HCT116 (cell line): ENCODE results near the gene EARS2.

Experiments
- CTCF ChIP-seq, 3 experiments: fragments of 200-600 bp in 1 of 3; sonication (generic) in 1 of 3; IDR thresholded peaks in 2 of 3; conservative IDR thresholded peaks in 1 of 3; 2 replicates each; pipeline ENCODE4 v1.5.1; 2012 to 2017; ENCODE audit warnings: low read depth in 2 of 3, low read length in 2 of 3, antibody characterized with exemption in 1 of 3, borderline replicate concordance in 1 of 3, control low read depth in 1 of 3, mild to moderate bottlenecking in 1 of 3, mixed read lengths in 1 of 3, mixed run types in 1 of 3, moderate library complexity in 1 of 3; ENCODE audit not compliant: insufficient read depth in 1 of 3
- JUND ChIP-seq: IDR thresholded peaks from 2 replicates; pipeline ENCODE4 v1.6.1; 2012
- POLR2A ChIP-seq: IDR thresholded peaks from 2 replicates; pipeline ENCODE4 v1.7.0; 2011; ENCODE audit warnings: borderline replicate concordance; ENCODE audit not compliant: insufficient read depth, insufficient read length; ENCODE audit errors: extremely low read depth
- REST ChIP-seq: IDR thresholded peaks from 2 replicates; pipeline ENCODE4 v1.6.1; 2012; ENCODE audit warnings: low read depth
- ZBTB33 ChIP-seq: IDR thresholded peaks from 2 replicates; pipeline ENCODE4 v1.6.1; 2011; ENCODE audit warnings: mild to moderate bottlenecking, low read length, moderate library complexity; ENCODE audit not compliant: insufficient replicate concordance; ENCODE audit errors: extremely low read depth

GRCh38 chr16:23486480-23486879 is 70.7 kb downstream of the EARS2 start:
- TF ChIP-seq CTCF (IDR thresholded peaks at IDR 0.05 in 2 of 3, conservative IDR thresholded peaks at IDR 0.05 in 1 of 3; ENCODE audit: borderline replicate concordance in 1 of 3, insufficient read depth in 1 of 3, low read depth in 2 of 3, low read length in 2 of 3) = no peak
- TF ChIP-seq POLR2A = no peak
- TF ChIP-seq ZBTB33 = no peak
- TF ChIP-seq JUND = no peak
- TF ChIP-seq REST = no peak
